CD4-positive, alpha-beta T cell treated with Interleukin-4 for 4 hours (primary cell): ENCODE measurements around the gene CCDC83.
A peak's percentile ranks its signal among the peaks of the same experiment; 100 is the strongest.
"Not testable (repeated sequence)": the region's sequence is repeated elsewhere in the genome, so short reads cannot be mapped to it uniquely, and the experiment has no call there.

Experiments
- DNase-seq: peaks from one replicate; pipeline ENCODE4 v3.0.0-alpha.2; 2020

Gene CCDC83

DNA sequence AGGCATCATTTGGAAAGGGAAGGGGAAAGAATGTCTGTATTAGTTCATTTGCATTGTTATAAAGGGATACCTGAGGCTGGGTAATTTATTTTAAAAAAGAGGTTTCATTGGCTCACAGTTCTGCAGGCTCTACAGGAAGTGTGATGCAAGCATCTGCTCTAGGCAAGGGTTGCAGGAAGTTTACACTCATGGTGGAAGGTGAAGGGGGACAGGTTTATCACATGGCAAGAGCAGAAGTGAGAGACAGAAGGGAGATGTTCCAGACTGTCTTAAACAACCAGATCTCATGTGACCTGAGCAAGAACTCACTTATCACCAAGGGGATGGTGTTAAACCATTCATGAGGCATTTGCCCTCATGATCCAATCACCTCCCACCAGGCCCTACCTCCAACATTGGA is 90.6 kb downstream of the CCDC83 start:
- no peak for DNase-seq

DNA sequence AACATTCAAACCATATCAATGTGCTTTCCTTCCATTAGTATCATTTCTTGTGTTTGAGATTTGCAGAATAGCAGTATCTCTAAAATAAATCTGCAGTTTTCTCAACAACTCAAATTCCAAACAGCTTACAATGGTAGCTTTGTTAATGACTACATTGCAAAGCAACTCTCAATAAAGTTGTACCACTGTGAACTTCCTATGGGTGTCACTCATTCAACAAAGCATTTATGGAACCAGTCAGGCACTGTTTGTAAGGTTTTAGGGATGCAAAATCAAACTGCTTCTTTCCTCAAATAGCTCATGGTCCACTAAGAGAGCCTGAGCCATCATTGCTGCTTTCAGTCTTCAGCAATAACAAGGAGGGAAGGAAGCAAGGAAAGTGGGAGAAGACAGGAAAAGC is 91.0 kb downstream of the CCDC83 start:
- DNase-seq = no peak

GRCh38 chr11:85947431-85948272 is 92.5 kb downstream of the CCDC83 start:
- DNase-seq = peak; percentile 11

- DNase-seq = no peak
These were observed 93.7 kb downstream of the CCDC83 start for GRCh38 chr11:85948884-85949283.

- no peak for DNase-seq
These were observed 94.6 kb downstream of the CCDC83 start for GRCh38 chr11:85949798-85950197.

DNA sequence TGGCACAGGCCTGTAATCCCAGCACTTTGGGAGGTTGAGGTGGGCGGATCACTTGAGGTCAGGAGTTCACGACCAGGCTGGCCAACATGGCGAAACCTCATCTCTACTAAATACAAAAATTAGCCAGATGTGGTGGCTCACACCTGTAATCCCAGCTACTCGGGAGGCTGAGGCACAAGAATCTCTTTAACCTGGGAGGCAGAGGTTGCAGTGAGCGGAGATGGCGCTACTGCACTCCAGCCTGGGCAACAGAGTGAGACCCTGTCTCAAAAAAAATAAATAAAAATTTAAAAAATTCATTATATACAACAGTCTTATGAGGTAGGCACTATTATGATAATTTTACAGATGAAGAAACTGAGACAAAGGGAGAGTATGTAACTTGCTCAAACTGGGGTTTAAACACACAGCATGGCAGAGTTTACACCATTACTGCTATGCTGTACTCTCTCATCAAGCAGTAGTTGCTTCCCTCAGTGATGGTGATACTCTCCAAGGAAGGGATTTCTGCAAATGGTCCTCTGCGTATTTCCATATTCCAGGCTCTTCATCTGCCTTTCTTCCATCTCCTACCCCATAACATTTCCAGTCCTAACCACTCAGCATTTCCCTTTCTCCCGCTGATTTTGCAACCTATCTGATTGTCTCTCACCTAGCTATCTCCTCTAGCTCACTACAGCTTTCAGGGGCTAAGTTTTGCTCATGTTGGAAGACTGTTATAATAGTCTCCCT is 95.3 kb downstream of the CCDC83 start:
- no peak for DNase-seq

DNA sequence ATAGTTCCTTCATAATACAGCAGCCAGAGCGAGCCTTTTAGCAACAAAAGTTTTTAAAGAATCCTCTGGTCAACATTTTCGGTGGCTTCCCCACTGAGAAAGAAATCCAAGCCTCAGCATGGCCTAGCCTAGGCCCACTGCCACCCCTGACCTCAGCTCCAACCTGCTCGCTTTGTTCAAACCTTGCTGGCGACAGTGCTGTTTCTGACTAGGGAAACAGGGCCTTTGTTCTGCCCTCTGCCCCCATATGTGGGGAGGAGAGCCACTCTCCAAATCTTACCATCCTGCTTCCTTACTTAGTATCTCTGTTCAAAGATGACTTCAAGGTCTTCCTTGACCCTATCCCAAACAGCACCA is 95.8 kb downstream of the CCDC83 start:
- DNase-seq = no peak

DNA sequence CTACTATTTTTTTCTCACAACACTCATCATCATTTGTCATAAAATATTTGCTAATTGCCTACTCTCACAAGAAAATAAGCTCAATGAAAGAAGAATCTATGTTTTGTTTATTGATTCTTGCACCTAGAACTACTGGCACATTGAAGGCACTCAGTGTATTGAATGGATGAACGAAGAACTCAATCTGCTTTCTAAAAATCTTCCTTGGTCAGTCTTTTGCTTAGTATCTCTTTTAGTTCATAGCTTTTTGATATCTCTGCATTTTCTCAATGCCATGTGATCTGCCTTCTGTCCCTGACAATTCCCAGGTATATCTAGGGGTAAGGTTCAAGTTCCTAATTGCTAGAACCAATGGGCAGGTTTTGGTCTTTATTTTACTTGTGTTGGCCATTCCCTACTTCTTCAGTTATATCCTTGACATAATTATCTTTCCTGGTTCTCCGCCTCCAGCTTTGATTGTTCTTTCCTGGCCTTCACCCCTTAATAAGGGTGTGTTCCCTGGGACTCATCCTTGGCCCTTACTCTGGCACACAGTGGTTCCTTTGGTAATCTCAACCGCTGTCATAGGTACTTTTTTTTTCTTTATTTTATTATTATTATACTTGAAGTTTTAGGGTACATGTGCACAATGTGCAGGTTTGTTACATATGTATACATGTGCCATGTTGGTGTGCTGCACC is 96.4 kb downstream of the CCDC83 start:
- no peak for DNase-seq

GRCh38 chr11:85952108-85952485 is 96.9 kb downstream of the CCDC83 start:
- DNase-seq = not testable (repeated sequence)

DNA sequence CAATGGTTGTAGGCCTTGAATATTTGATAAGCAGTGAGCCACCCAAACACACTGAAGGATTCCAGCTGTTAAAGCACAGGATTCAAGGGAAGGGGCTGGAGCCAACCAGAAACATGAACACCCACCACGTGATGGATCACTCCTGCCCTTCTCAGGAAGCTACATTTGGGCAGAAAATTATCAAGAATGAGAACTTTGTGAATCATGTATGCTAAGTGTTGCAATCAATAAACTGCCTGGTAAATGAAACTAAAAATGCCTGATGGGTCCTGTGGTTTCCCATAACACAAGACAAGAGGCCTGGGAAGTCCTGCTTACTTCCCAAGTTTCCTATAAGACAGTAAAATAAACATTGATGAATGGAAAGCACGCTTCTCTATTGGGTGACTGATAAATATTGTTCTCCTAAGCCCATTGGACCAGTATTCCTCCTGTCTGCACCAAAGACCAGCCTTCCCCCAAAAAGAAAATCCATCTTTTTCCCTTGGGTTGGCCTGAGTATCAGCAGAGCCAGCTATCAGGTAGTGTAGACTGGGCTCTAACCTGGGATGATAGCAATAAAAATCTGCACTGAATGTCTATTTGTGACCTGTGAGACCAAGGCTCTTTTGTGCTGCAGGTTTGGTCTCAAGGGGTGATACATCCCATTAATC is 98.4 kb downstream of the CCDC83 start:
- DNase-seq = no peak

DNA sequence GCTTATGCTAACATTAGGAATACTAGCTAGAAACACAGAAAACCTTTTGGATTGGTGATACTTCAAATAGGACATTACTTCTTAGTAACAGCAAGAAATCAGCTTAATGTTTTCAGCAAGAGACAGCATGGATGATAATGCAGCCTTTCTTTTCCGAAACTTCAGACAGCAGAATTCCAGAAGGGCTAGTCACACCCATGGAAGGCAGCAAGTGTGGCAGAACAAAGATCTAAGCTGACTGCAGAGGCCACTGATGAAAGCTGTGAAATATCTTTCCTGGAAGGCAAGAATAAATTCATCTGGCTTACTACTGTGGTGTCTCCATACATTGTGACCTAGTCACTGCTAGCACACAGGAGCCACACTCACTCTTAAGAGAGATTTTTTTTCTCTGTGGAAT is 100.3 kb downstream of the CCDC83 start:
- DNase-seq = no peak

DNA sequence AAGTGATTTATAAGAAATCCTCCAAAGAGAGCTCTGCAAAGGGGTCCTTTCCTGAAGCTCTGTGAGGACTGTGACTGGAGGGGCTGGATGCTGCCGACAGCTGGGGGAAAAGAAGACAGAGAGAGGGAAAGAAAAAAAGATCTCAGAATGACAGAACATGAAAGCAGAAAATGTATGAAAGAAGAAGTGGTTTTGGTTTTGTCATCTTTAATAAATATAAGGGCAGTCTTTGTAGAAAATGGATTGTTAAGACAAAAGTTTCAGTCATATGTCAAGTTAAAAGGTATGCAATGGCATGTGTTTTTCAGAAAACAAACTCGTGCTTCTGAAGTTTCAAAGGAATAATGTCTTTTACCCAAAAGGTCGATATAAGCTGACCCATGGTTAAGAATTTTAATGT is 105.5 kb downstream of the CCDC83 start:
- DNase-seq = no peak

- no peak for DNase-seq
These were observed 105.9 kb downstream of the CCDC83 start for GRCh38 chr11:85961130-85961529.

GRCh38 chr11:85961930-85962363 is 106.8 kb downstream of the CCDC83 start:
- DNase-seq = no peak

DNA sequence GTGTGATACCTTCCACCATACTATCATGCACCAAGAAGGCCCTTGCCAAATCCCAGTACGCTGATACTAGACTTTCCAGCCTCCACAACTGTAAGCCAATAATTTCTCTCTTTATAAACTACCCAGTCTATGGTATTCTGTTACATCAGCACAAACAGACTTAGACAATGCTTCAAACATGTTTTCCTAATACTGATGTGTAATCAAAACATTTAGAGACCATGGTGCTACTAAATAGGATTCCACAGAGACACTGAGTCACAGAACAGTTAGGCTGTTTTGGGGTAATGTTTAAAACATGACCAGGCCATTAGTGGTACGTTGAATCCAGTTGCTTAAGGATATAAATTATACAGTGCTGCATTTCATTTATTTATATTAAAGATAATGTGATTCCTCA is 110.0 kb downstream of the CCDC83 start:
- no peak for DNase-seq

GRCh38 chr11:85967457-85967856 is 112.3 kb downstream of the CCDC83 start:
- no peak for DNase-seq
